GM19035 (cell line): ENCODE measurements around the gene SH3PXD2A.

Source experiments
- ATAC-seq: cut with Tn5 transposase; IDR thresholded peaks from one replicate; pipeline ENCODE4 v1.9.1; 2021; ENCODE audit not compliant: unreplicated experiment

The SH3PXD2A gene

GRCh38 chr10:103729851-103730250 is 125.5 kb downstream of the SH3PXD2A start:
- no peak for ATAC-seq

- no peak for ATAC-seq
Measured at GRCh38 chr10:103727991-103728689, 127.2 kb downstream of the SH3PXD2A start.

- ATAC-seq: no peak
Measured at GRCh38 chr10:103727546-103727963, 127.8 kb downstream of the SH3PXD2A start.

GRCh38 chr10:103726637-103727036 is 128.7 kb downstream of the SH3PXD2A start:
- no peak for ATAC-seq

GRCh38 chr10:103725242-103725641 is 130.1 kb downstream of the SH3PXD2A start:
- no peak for ATAC-seq

- ATAC-seq: no peak
Measured at GRCh38 chr10:103724771-103725170, 130.6 kb downstream of the SH3PXD2A start.

GRCh38 chr10:103724074-103724473 is 131.3 kb downstream of the SH3PXD2A start:
- no peak for ATAC-seq

GRCh38 chr10:103723557-103723956 is 131.8 kb downstream of the SH3PXD2A start:
- ATAC-seq: no peak

- no peak for ATAC-seq
Measured at GRCh38 chr10:103722632-103723031, 132.7 kb downstream of the SH3PXD2A start.

- no peak for ATAC-seq
Measured at GRCh38 chr10:103720964-103721335, 134.4 kb downstream of the SH3PXD2A start.

GRCh38 chr10:103720328-103720963 is 134.9 kb downstream of the SH3PXD2A start:
- ATAC-seq: no peak

- no peak for ATAC-seq
Measured at GRCh38 chr10:103719036-103719435, 136.3 kb downstream of the SH3PXD2A start.

- no peak for ATAC-seq
Measured at GRCh38 chr10:103718247-103718620, 137.1 kb downstream of the SH3PXD2A start.

GRCh38 chr10:103717341-103718246 is 137.8 kb downstream of the SH3PXD2A start:
- no peak for ATAC-seq

- ATAC-seq: no peak
Measured at GRCh38 chr10:103716206-103717160, 138.9 kb downstream of the SH3PXD2A start.

- ATAC-seq: no peak
Measured at GRCh38 chr10:103715430-103715829, 139.9 kb downstream of the SH3PXD2A start.

- no peak for ATAC-seq
Measured at GRCh38 chr10:103714232-103714891, 141.0 kb downstream of the SH3PXD2A start.

- ATAC-seq: no peak
Measured at GRCh38 chr10:103713676-103714075, 141.7 kb downstream of the SH3PXD2A start.

- ATAC-seq: peak; percentile 73
Measured at GRCh38 chr10:103712898-103713498, 142.4 kb downstream of the SH3PXD2A start.

GRCh38 chr10:103712146-103712545 is 143.2 kb downstream of the SH3PXD2A start:
- ATAC-seq: no peak
